Liver (tissue), 9 donors: Measurements from ENCODE around the gene GHR. TPM values are rescaled to one million over a fixed set of nuclear protein-coding genes. Genes with fewer than 3 reads are reported as not detected.

Experiments
- DNase-seq: peaks from one replicate; pipeline ENCODE4 v3.0.0-alpha.2; 2017; ENCODE audit warnings: low spot score
- H3K27ac ChIP-seq, 2 donors: one replicate each; pipeline ENCODE4 v1.7.0; 2013; ENCODE audit warnings: inconsistent platforms in 2 of 2, low read length in 2 of 2, control low read depth in 1 of 2, low read depth in 1 of 2, mild to moderate bottlenecking in 1 of 2
- H3K27me3 ChIP-seq, 4 donors: one replicate each; pipeline versions ENCODE4 v1.6.1 to v1.7.0; 2013; ENCODE audit warnings: low read length in 3 of 4, inconsistent platforms in 1 of 4, mild to moderate bottlenecking in 1 of 4, moderate library complexity in 1 of 4; ENCODE audit not compliant: control insufficient read depth in 4 of 4, insufficient read depth in 4 of 4
- H3K36me3 ChIP-seq, 4 donors: one replicate each; pipeline versions ENCODE4 v1.6.1 to v1.7.0; 2013; ENCODE audit warnings: low read length in 3 of 4, mild to moderate bottlenecking in 3 of 4, low read depth in 1 of 4, moderate library complexity in 1 of 4; ENCODE audit not compliant: control insufficient read depth in 4 of 4, insufficient read depth in 3 of 4
- H3K4me1 ChIP-seq, 4 donors: one replicate each; pipeline versions ENCODE4 v1.6.1 to v1.7.0; 2013; ENCODE audit warnings: low read length in 3 of 4, mild to moderate bottlenecking in 3 of 4, moderate library complexity in 1 of 4; ENCODE audit not compliant: control insufficient read depth in 4 of 4, insufficient read depth in 4 of 4
- H3K4me3 ChIP-seq, 3 donors: one replicate each; pipeline versions ENCODE4 v1.6.1 to v1.7.0; 2013; ENCODE audit warnings: low read length in 3 of 3, control low read depth in 1 of 3, low read depth in 1 of 3, mild to moderate bottlenecking in 1 of 3
- H3K9ac ChIP-seq, 2 donors: one replicate each; pipeline ENCODE4 v1.7.0; 2013; ENCODE audit warnings: low read length in 2 of 2, mild to moderate bottlenecking in 2 of 2, moderate library complexity in 2 of 2, control low read depth in 1 of 2, low read depth in 1 of 2
- H3K9me3 ChIP-seq, 4 donors: one replicate each; pipeline versions ENCODE4 v1.6.1 to v1.7.0; 2013; ENCODE audit warnings: low read length in 3 of 4; ENCODE audit not compliant: control insufficient read depth in 4 of 4
- EGR1 ChIP-seq, 2 donors: IDR thresholded peaks; 2 replicates each; pipeline ENCODE4 v1.6.1; 2016 to 2018; ENCODE audit warnings: antibody characterized with exemption in 2 of 2, low read depth in 2 of 2
- FOXA1 ChIP-seq: IDR thresholded peaks from 2 replicates; pipeline ENCODE4 v1.6.1; 2016; ENCODE audit warnings: antibody characterized with exemption
- GABPA ChIP-seq, 2 donors: IDR thresholded peaks in 1 of 2; conservative IDR thresholded peaks in 1 of 2; 2 replicates each; pipeline ENCODE4 v1.6.1; 2016; ENCODE audit warnings: antibody characterized with exemption in 2 of 2, mild to moderate bottlenecking in 1 of 2, moderate library complexity in 1 of 2
- HNF4A ChIP-seq, 2 donors: conservative IDR thresholded peaks; 2 replicates each; pipeline ENCODE4 v1.6.1; 2016; ENCODE audit warnings: antibody characterized with exemption in 2 of 2, mild to moderate bottlenecking in 2 of 2
- HNF4G ChIP-seq: IDR thresholded peaks from 2 replicates; pipeline ENCODE4 v1.6.1; 2016; ENCODE audit warnings: antibody characterized with exemption
- RXRA ChIP-seq, 2 donors: IDR thresholded peaks; 2 replicates each; pipeline ENCODE4 v1.6.1; 2017 to 2018; ENCODE audit warnings: antibody characterized with exemption in 2 of 2, mild to moderate bottlenecking in 1 of 2
- SP1 ChIP-seq: IDR thresholded peaks from 2 replicates; pipeline ENCODE4 v1.6.1; 2018; ENCODE audit warnings: antibody characterized with exemption, mild to moderate bottlenecking
- TAF1 ChIP-seq: conservative IDR thresholded peaks from 2 replicates; pipeline ENCODE4 v1.6.1; 2016; ENCODE audit warnings: antibody characterized with exemption, mild to moderate bottlenecking
- YY1 ChIP-seq: IDR thresholded peaks from 2 replicates; pipeline ENCODE4 v1.6.1; 2016; ENCODE audit warnings: antibody characterized with exemption, mild to moderate bottlenecking
- WGBS: extraction: QIAGEN DNeasy Blood & Tissue Kit; methylation state at CpG from one replicate; pipeline ENCODE4 v1.1.7; 2013; 5-methylcytosine and 5-hydroxymethylcytosine counted together
- polyA plus RNA-seq, 2 donors: library from polyadenylated mRNA; stranded (reverse) in 1 of 2; unstranded in 1 of 2; fragments of 200-250 nt in 1 of 2; fragments of >200 nt in 1 of 2; fragmentation: Nextera tagmentation in 1 of 2; extraction: Ambion mirVana in 1 of 2; gene quantifications; one replicate each; pipeline versions ENCODE4 v1.2.1 to v1.2.3, GENCODE V29; 2013 to 2015
- total RNA-seq, 2 donors: library from RNA; depleted of rRNA; stranded (reverse); fragments of >200 nt; gene quantifications; one replicate each; pipeline ENCODE4 v1.2.3, GENCODE V29; 2014
- TF ChIP-seq, protein P1 (sequence below): IDR thresholded peaks from 2 replicates; pipeline ENCODE4 v1.6.1; 2016; ENCODE audit warnings: antibody characterized with exemption, mild to moderate bottlenecking
- TF ChIP-seq, protein P2 (sequence below): IDR thresholded peaks from 2 replicates; pipeline ENCODE4 v1.6.1; 2016; ENCODE audit warnings: antibody characterized with exemption
- TF ChIP-seq, protein P3 (sequence below): IDR thresholded peaks from 2 replicates; pipeline ENCODE4 v1.6.1; 2016; ENCODE audit warnings: antibody characterized with exemption
- donor health status: healthy.
- donor health status: healthy.
- donor health status: healthy.
- donor health status: healthy.
- donor health status: healthy.

GHR gene
- total and polyA plus RNA-seq, 4 donors: 6.6 to 104 (median 20.9) TPM

DNA sequence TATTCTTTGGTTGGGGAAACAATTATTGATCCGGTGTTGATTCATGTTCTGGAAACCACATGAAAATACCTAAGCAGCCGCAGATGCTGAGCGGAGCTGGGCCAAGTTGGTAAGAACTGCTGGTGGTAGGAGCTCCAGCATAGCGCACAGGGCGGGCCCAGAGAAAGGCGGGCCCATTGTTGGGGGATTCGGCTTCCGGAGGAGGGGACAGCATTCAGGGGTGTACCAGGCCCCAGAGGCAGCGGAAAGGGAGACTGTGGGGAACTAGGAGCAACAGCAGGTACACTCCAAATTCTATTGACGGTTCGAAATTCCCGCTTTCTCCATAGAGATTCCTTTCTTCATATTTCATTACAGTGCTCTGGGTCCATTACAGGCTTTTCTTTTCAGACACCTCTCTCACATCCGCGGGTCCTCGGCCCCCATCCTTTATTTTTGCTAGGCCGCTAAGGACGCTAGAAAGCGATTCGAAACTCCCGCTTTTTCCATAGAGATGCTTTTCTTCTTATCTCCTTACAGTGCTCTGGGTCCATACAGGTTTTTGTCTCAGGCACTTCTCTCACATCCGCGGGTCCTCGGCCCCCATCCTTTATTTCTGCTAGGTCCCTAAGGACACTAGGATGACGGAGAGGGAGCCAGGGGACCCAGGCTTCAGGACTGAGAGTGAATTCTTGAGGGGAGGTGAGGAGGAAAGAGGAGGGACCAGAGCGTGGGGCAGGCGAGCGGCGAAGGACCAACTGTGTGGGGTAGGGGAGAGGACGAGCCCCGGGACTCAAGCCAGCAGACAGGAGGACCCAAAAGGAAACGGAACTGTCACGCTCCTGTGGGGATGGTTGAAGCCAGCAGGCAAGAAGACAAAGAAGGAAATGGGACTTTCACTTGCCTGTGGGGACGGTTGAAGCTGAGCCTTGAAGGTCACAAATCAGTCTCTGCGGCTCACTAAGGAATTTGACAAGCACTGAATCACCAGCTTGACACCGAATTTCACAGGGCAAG, 333.7 kb downstream of the GHR start, which contains the start of gene CCDC152:
CCDC152 (plus strand) TSS at position 213 of the 996 bp plus-strand sequence. CDS start 2,304 bp downstream, outside the sequence.
- WGBS: 26% methylated on average over 35 of the region's 35 CpGs
- H3K27ac ChIP-seq: no peak within 1 kb of the TSS
- H3K4me1 ChIP-seq: peaks cover 0 to 4% (median 2%) of the 10 kb centered on the region in 4 donors
- no peaks in the 10 kb centered on the region for H3K36me3 ChIP-seq
- peaks cover 0 to 5% (median 2%) of the 10 kb centered on the region in 4 donors for H3K27me3 ChIP-seq
- peak within 1 kb of the TSS in 1 of 3 donors; percentile 37 for H3K4me3 ChIP-seq
- no peak for DNase-seq
- no peak within 1 kb of the TSS for H3K9ac ChIP-seq
- H3K9me3 ChIP-seq: no peaks in the 10 kb centered on the region
- TF ChIP-seq HNF4G (no peak), SP1 (no peak), TAF1 (no peak), GABPA (IDR thresholded peaks at IDR 0.05 in 1 of 2, conservative IDR thresholded peaks at IDR 0.05 in 1 of 2) (no peak)

DNA sequence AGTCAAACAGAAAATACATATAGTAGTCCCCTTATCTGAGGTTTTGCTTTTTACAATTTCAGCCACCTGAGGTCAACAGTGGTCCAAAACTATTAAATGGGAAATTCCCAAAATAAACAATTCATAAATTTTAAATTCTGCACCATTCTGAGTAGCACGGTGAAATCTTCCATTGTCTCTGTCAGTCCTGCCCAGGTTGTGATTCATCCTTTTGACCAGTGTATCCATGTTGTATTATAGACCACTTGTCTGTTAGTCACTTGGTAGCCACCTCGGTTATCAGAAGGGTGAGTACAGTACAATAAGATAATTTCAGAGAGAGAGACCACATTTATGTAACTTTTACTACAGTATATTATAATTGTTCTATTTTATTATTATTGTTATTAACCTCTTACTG, 336.2 kb downstream of the GHR start:
- DNase-seq: no peak
- peaks cover 0 to 1% (median 0%) of the 10 kb centered on the region in 4 donors for H3K36me3 ChIP-seq
- H3K4me1 ChIP-seq: peaks cover 0 to 4% (median 2%) of the 10 kb centered on the region in 4 donors
- no peak overlapping the region for H3K4me3 ChIP-seq
- H3K27ac ChIP-seq: no peak overlapping the region
- no peaks in the 10 kb centered on the region for H3K9me3 ChIP-seq
- TF ChIP-seq YY1 (no peak), SP1 (no peak), HNF4A (conservative IDR thresholded peaks at IDR 0.05) (no peak), EGR1 (IDR thresholded peaks at IDR 0.05; ENCODE audit: low read depth in 2 of 2) (no peak), HNF4G (no peak), RXRA (IDR thresholded peaks at IDR 0.05) (no peak), FOXA1 (no peak)
- TF ChIP-seq, protein P1, sequence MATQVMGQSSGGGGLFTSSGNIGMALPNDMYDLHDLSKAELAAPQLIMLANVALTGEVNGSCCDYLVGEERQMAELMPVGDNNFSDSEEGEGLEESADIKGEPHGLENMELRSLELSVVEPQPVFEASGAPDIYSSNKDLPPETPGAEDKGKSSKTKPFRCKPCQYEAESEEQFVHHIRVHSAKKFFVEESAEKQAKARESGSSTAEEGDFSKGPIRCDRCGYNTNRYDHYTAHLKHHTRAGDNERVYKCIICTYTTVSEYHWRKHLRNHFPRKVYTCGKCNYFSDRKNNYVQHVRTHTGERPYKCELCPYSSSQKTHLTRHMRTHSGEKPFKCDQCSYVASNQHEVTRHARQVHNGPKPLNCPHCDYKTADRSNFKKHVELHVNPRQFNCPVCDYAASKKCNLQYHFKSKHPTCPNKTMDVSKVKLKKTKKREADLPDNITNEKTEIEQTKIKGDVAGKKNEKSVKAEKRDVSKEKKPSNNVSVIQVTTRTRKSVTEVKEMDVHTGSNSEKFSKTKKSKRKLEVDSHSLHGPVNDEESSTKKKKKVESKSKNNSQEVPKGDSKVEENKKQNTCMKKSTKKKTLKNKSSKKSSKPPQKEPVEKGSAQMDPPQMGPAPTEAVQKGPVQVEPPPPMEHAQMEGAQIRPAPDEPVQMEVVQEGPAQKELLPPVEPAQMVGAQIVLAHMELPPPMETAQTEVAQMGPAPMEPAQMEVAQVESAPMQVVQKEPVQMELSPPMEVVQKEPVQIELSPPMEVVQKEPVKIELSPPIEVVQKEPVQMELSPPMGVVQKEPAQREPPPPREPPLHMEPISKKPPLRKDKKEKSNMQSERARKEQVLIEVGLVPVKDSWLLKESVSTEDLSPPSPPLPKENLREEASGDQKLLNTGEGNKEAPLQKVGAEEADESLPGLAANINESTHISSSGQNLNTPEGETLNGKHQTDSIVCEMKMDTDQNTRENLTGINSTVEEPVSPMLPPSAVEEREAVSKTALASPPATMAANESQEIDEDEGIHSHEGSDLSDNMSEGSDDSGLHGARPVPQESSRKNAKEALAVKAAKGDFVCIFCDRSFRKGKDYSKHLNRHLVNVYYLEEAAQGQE: no peak
- TF ChIP-seq, protein P2, sequence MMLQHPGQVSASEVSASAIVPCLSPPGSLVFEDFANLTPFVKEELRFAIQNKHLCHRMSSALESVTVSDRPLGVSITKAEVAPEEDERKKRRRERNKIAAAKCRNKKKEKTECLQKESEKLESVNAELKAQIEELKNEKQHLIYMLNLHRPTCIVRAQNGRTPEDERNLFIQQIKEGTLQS: no peak
- TF ChIP-seq, protein P3, sequence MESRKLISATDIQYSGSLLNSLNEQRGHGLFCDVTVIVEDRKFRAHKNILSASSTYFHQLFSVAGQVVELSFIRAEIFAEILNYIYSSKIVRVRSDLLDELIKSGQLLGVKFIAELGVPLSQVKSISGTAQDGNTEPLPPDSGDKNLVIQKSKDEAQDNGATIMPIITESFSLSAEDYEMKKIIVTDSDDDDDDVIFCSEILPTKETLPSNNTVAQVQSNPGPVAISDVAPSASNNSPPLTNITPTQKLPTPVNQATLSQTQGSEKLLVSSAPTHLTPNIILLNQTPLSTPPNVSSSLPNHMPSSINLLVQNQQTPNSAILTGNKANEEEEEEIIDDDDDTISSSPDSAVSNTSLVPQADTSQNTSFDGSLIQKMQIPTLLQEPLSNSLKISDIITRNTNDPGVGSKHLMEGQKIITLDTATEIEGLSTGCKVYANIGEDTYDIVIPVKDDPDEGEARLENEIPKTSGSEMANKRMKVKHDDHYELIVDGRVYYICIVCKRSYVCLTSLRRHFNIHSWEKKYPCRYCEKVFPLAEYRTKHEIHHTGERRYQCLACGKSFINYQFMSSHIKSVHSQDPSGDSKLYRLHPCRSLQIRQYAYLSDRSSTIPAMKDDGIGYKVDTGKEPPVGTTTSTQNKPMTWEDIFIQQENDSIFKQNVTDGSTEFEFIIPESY: no peak
- H3K9ac ChIP-seq: no peak overlapping the region
- 84% methylated on average over 2 of the region's 2 CpGs for WGBS
- peaks cover 0 to 5% (median 2%) of the 10 kb centered on the region in 4 donors for H3K27me3 ChIP-seq
